Measurements from ENCODE around the gene PCDHA9.

Gene PCDHA9

GRCh38 chr5:140882591-140882899, 34.4 kb downstream of the PCDHA9 start:
- TF ChIP-seq CTCF (IDR thresholded peaks at IDR 0.05; ENCODE audit: borderline replicate concordance, insufficient read depth, low read depth, low read length): no peak
- H3K4me3 ChIP-seq (ENCODE audit: low read depth, low read length): no peak overlapping the region

GRCh38 chr5:140883373-140883772, 35.2 kb downstream of the PCDHA9 start:
- no peak for TF ChIP-seq CTCF (IDR thresholded peaks at IDR 0.05; ENCODE audit: borderline replicate concordance, insufficient read depth, low read depth, low read length)
- no peak overlapping the region for H3K4me3 ChIP-seq (ENCODE audit: low read depth, low read length)

GRCh38 chr5:140883927-140884697, 35.9 kb downstream of the PCDHA9 start:
- H3K4me3 ChIP-seq (ENCODE audit: low read depth, low read length): no peak overlapping the region
- TF ChIP-seq CTCF (IDR thresholded peaks at IDR 0.05; ENCODE audit: borderline replicate concordance, insufficient read depth, low read depth, low read length): no peak
